OCI-LY1 (cell line): ENCODE measurements around the gene EEPD1.

ENCODE experiments used
- H2AFZ ChIP-seq: fragments of 200-600 bp; sonication (generic), shearing (Covaris generic); 2 replicates; pipeline ENCODE4 v1.6.0; 2014; ENCODE audit warnings: antibody characterized with exemption, mild to moderate bottlenecking, low read length
- H3F3A ChIP-seq: fragments of 200-600 bp; sonication (generic), shearing (Covaris generic); 2 replicates; pipeline ENCODE4 v1.6.0; 2014; ENCODE audit warnings: mild to moderate bottlenecking, antibody characterized with exemption, low read length, moderate library complexity; ENCODE audit not compliant: insufficient read depth
- H3K27ac ChIP-seq: fragments of 200-600 bp; sonication (generic); 2 replicates; pipeline ENCODE4 v1.5.1; 2014; ENCODE audit warnings: low read length, mixed run types, mild to moderate bottlenecking, low read depth; ENCODE audit not compliant: poor library complexity, severe bottlenecking
- H3K27me3 ChIP-seq: fragments of 200-600 bp; sonication (generic); 2 replicates; pipeline ENCODE4 v1.6.0; 2014; ENCODE audit warnings: antibody characterized with exemption, mild to moderate bottlenecking, low read length, moderate library complexity; ENCODE audit not compliant: insufficient read depth
- H3K36me3 ChIP-seq: fragments of 200-600 bp; sonication (generic); 2 replicates; pipeline ENCODE4 v1.6.1; 2014; ENCODE audit warnings: mild to moderate bottlenecking, antibody characterized with exemption, low read length, moderate library complexity, mixed read lengths; ENCODE audit not compliant: insufficient read depth
- H3K4me1 ChIP-seq: fragments of 200-600 bp; sonication (generic); 2 replicates; pipeline ENCODE4 v1.5.1; 2014; ENCODE audit warnings: mild to moderate bottlenecking, low read length, moderate library complexity; ENCODE audit not compliant: insufficient read depth, severe bottlenecking
- H3K4me2 ChIP-seq: fragments of 200-600 bp; sonication (generic), shearing (Covaris generic); 2 replicates; pipeline ENCODE4 v1.6.1; 2014; ENCODE audit warnings: low read length
- H3K4me3 ChIP-seq: fragments of 200-600 bp; sonication (generic); 2 replicates; pipeline ENCODE4 v1.5.1; 2014; ENCODE audit warnings: low read length, low read depth, mild to moderate bottlenecking, mixed read lengths; ENCODE audit not compliant: poor library complexity, severe bottlenecking
- H3K79me2 ChIP-seq: fragments of 200-600 bp; shearing (Covaris generic); 2 replicates; pipeline ENCODE4 v1.6.1; 2016; ENCODE audit warnings: mixed run types, low read length, mixed read lengths; ENCODE audit not compliant: insufficient read depth
- H3K9ac ChIP-seq: fragments of 200-600 bp; sonication (generic), shearing (Covaris generic); 2 replicates; pipeline ENCODE4 v1.6.1; 2014; ENCODE audit warnings: mild to moderate bottlenecking, low read length, mixed read lengths
- H3K9me2 ChIP-seq: fragments of 200-600 bp; sonication (generic), shearing (Covaris generic); 2 replicates; pipeline ENCODE4 v1.6.1; 2014; ENCODE audit warnings: low read depth, mild to moderate bottlenecking, low read length, mixed read lengths
- H3K9me3 ChIP-seq: fragments of 200-600 bp; shearing (Covaris generic); 2 replicates; pipeline ENCODE4 v1.6.1; 2014; ENCODE audit warnings: low read length, mixed read lengths
- H4K20me1 ChIP-seq: fragments of 200-600 bp; sonication (generic), shearing (Covaris generic); 2 replicates; pipeline ENCODE4 v1.6.0; 2016; ENCODE audit warnings: mild to moderate bottlenecking, low read length; ENCODE audit not compliant: insufficient read depth
- CTCF ChIP-seq: fragments of 200-600 bp; sonication (generic), shearing (Covaris generic); IDR thresholded peaks from 2 replicates; pipeline ENCODE4 v1.5.1; 2017; ENCODE audit warnings: mild to moderate bottlenecking, antibody characterized with exemption, low read length, moderate library complexity, mixed read lengths
- EZH2 ChIP-seq: fragments of 200-600 bp; sonication (generic), shearing (Covaris generic); IDR thresholded peaks from 2 replicates; pipeline ENCODE4 v1.8.0; 2017; ENCODE audit warnings: borderline replicate concordance, mixed run types, mild to moderate bottlenecking, antibody characterized with exemption, low read length, moderate library complexity, mixed read lengths

Gene EEPD1

GRCh38 chr7:36244429-36244828 is 91.4 kb downstream of the EEPD1 start:
- Histone ChIP-seq H3K4me3 (no peak overlapping the region), H3K36me3 (no peaks in the 10 kb centered on the region), H3K79me2 (no peaks in the 10 kb centered on the region), H2AFZ (no peak overlapping the region), H3K9me3 (no peaks in the 10 kb centered on the region), H3K9me2 (no peaks in the 10 kb centered on the region), H3F3A (no peaks in the 10 kb centered on the region), H3K4me2 (no peak overlapping the region), H4K20me1 (no peaks in the 10 kb centered on the region), H3K27me3 (no peaks in the 10 kb centered on the region), H3K27ac (no peak overlapping the region), H3K4me1 (peaks cover 13% of the 10 kb centered on the region), H3K9ac (no peak overlapping the region)
- TF ChIP-seq EZH2 (no peak), CTCF (no peak)

GRCh38 chr7:36245684-36246299 is 92.7 kb downstream of the EEPD1 start:
- no peaks in the 10 kb centered on the region for H3K27me3 ChIP-seq
- no peaks in the 10 kb centered on the region for H3K9me2 ChIP-seq
- no peaks in the 10 kb centered on the region for H4K20me1 ChIP-seq
- no peaks in the 10 kb centered on the region for H3K36me3 ChIP-seq
- H3K79me2 ChIP-seq, result no peaks in the 10 kb centered on the region
- no peaks in the 10 kb centered on the region for H3K9me3 ChIP-seq
- no peak overlapping the region for H3K9ac ChIP-seq
- H3K4me3 ChIP-seq, result no peak overlapping the region
- TF ChIP-seq EZH2 (no peak), CTCF (no peak)
- H3K27ac ChIP-seq, result no peak overlapping the region
- no peak overlapping the region for H2AFZ ChIP-seq
- no peaks in the 10 kb centered on the region for H3F3A ChIP-seq
- H3K4me1 ChIP-seq, result peaks cover 13% of the 10 kb centered on the region
- H3K4me2 ChIP-seq, result no peak overlapping the region

- Histone ChIP-seq H3K4me2 (no peak overlapping the region), H3K4me3 (no peak overlapping the region), H3K27ac (no peak overlapping the region), H4K20me1 (no peaks in the 10 kb centered on the region), H3K9me3 (no peaks in the 10 kb centered on the region), H3K9ac (no peak overlapping the region), H3K27me3 (no peaks in the 10 kb centered on the region), H3K9me2 (no peaks in the 10 kb centered on the region), H3K36me3 (no peaks in the 10 kb centered on the region), H3K79me2 (no peaks in the 10 kb centered on the region), H3F3A (no peaks in the 10 kb centered on the region), H3K4me1 (peaks cover 5% of the 10 kb centered on the region), H2AFZ (no peak overlapping the region)
- TF ChIP-seq CTCF (no peak), EZH2 (no peak)
Measured at GRCh38 chr7:36249091-36249490, 96.0 kb downstream of the EEPD1 start.
